Uterus (tissue), 2 donors: ENCODE data around the gene CENPB.

Experiments used
- POLR2A ChIP-seq, 2 donors: fragments of 450-650 bp; IDR thresholded peaks; one replicate each; pipeline ENCODE4 v1.6.1; 2016; ENCODE audit warnings: antibody characterized with exemption in 2 of 2, mild to moderate bottlenecking in 1 of 2, moderate library complexity in 1 of 2
- TF ChIP-seq, protein P1 (sequence below), 4 experiments: fragments of 200-600 bp in 2 of 4; fragments of 450-650 bp in 2 of 4; sonication (generic) in 2 of 4; IDR thresholded peaks; one replicate each; pipeline ENCODE4 v1.5.1; 2016 to 2019; ENCODE audit warnings: antibody characterized with exemption in 4 of 4, mild to moderate bottlenecking in 2 of 4, moderate library complexity in 1 of 4

DNA sequence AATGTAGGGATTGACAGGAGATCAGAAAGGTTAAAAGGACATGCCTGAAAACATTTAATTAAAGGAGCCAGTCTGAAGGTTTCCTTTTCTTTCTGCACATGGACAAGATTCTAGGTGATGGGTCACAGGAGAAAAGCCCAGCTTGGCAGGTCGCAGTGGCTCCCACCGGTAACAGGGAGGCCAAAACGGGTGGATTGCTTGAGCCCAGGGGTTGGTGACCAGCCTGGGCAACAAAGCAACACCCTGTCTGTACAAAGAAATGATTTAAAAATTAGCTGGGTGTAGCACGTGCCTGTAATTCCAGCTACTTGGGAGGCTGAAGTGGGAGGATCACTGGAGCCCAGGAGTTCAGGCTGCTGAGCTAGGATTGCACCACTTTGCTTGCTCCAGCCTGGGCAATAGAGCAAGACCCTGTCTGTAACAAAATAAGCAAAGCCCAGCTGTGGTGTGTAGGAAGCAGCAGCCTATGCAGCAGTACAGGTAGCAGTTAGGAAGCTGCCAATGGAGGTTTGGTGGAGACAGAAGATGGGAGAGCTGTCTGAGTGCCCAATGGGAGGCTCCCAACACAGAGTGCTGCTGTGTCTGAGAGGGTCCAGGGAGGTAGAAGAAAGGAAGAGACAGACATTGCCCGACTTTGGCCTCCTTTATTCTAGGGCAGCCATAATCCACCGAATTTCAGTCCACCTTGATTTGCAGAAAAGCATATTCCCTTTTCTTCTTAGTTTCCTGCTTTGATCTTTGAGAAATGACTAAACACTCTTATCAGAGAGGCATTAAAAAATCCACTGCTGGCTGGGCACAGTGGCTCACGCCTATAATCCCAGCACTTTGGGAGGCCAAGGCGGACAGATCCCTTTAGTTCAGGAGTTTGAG, 26.7 kb upstream of the CENPB start:
- TF ChIP-seq, protein P1, sequence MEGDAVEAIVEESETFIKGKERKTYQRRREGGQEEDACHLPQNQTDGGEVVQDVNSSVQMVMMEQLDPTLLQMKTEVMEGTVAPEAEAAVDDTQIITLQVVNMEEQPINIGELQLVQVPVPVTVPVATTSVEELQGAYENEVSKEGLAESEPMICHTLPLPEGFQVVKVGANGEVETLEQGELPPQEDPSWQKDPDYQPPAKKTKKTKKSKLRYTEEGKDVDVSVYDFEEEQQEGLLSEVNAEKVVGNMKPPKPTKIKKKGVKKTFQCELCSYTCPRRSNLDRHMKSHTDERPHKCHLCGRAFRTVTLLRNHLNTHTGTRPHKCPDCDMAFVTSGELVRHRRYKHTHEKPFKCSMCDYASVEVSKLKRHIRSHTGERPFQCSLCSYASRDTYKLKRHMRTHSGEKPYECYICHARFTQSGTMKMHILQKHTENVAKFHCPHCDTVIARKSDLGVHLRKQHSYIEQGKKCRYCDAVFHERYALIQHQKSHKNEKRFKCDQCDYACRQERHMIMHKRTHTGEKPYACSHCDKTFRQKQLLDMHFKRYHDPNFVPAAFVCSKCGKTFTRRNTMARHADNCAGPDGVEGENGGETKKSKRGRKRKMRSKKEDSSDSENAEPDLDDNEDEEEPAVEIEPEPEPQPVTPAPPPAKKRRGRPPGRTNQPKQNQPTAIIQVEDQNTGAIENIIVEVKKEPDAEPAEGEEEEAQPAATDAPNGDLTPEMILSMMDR (IDR thresholded peaks at IDR 0.05), result no peak
- no peak for TF ChIP-seq POLR2A (IDR thresholded peaks at IDR 0.05)
